T47D (cell line): ENCODE results near the gene PRPF8.
"Not testable (repeated sequence)": the region's sequence is repeated elsewhere in the genome, so short reads cannot be mapped to it uniquely, and the experiment has no call there.

ENCODE experiments used
- DNase-seq, 2 experiments: peaks; one replicate each; pipeline versions ENCODE4 v3.0.0 to v3.0.0-alpha.2; 2011 to 2012; ENCODE audit warnings: low read depth in 1 of 2, low spot score in 1 of 2
- JUND ChIP-seq: IDR thresholded peaks from 2 replicates; pipeline ENCODE4 v1.6.1; 2012; ENCODE audit warnings: low read depth
- in situ Hi-C: cut with HindIII; loops from 2 replicates; pipeline ENCODE4 v1.10.0; 2016; ENCODE audit warnings: low sequenced_read_pairs, low pct_unique_long_range_greater_than_20kb

The PRPF8 gene

DNA sequence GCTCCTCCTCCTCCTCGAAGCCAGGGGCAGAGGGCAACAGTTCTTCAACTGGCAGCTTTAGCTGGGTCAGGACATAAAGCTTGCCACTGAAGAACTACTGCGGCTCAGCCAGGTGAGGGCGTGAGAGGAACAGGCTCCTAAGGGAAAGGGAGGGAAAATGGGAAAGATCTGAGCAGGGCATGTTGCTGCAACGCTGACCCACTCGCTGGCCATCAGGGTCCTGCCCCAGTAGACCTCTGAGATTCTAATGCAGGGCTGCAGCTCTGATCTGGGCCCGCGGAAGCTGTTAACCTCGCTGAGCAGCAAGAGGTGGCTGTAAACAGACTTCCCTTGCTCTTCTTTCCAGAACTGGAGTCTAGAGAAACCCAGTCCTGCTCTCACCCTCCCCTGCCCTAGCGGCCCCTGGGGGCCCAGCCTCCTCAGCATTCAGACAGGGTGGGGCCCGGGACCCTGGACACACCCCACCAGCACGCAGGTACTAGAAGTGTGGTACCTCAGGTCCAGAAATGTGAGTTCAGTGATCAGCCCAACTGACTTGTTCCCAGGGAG, 29.3 kb upstream of the PRPF8 start:
- no peak for TF ChIP-seq JUND
- in situ Hi-C loops, result no loop called here
- peak; percentile 58 to 80 for DNase-seq

DNA sequence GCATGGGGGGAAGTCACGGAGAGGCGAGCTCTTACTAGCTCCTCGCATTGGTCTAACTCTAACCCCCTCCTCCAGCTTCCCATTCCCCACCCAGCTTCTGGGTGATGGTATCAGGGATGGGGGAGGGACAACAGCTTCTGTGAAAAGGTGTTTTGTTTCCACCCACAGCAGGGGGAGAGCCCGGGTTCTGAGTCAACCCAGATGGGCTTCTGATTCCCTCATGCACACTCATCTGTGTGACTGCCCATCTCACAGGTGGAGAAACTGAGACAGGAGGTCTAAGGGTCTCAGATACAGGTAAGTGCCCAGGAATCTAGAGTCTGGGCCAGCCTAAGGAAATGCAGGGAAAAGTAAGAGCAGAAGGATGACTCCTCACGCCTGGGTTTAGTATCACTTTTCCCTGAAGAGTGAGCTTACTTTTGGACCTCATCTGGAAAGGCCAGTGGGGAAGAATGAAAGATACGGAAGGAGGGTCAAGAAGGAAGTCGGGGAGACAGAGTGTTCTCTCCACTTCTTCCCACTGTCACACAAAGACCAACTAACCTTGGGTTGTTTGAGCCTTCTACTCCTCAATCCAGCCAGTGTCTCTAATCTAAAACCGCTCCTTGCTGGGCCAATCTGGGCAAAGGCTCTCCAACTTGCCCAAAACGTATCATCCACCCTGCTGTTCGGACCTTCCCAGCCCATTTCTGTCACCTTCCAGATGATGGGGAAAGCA, 28.7 kb upstream of the PRPF8 start:
- TF ChIP-seq JUND, result no peak
- in situ Hi-C loops, result no loop called here
- no peak for DNase-seq

GRCh38 chr17:1712271-1712670, 27.6 kb upstream of the PRPF8 start:
- in situ Hi-C loops, result no loop called here
- TF ChIP-seq JUND, result no peak
- no peak for DNase-seq

- DNase-seq, result no peak
- in situ Hi-C loops, result no loop called here
- no peak for TF ChIP-seq JUND
These were observed 27.1 kb upstream of the PRPF8 start for GRCh38 chr17:1711804-1712203.

DNA sequence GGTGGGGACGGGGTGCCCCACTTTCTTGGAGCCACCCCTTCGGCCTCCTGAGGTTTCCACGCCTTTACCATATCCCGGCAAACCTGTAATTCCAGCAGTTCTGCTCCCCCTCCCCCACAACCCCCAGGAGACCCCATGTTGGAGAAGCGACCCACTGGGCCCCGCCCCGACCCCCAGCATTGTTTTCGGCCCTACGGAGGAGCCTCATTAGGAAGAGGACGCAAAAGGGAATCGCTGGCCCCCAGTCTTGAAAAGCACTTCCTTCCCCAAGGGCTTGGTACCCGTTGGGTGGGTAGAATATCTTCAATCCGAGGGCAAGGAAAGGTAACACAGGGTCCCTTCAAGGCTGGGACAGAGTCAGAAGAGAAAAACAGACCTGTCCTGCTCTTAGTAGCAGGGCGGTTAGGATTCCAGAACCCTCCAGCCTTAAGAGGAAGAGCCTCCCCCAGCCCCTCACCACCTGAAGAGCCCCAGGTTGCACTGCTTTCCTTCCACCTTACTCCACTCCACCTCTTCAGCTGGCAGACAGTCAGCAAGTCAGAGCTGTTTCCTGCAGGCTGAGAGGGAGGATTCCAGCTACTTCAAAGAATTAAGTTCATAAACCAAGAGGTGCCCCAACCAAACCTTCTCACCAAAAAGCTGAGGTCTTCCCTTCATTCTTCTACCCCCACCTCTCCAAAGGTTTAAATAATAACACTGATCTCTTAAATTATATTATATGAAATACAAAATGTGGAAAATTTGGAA, 26.3 kb upstream of the PRPF8 start:
- in situ Hi-C loops, result no loop called here

DNA sequence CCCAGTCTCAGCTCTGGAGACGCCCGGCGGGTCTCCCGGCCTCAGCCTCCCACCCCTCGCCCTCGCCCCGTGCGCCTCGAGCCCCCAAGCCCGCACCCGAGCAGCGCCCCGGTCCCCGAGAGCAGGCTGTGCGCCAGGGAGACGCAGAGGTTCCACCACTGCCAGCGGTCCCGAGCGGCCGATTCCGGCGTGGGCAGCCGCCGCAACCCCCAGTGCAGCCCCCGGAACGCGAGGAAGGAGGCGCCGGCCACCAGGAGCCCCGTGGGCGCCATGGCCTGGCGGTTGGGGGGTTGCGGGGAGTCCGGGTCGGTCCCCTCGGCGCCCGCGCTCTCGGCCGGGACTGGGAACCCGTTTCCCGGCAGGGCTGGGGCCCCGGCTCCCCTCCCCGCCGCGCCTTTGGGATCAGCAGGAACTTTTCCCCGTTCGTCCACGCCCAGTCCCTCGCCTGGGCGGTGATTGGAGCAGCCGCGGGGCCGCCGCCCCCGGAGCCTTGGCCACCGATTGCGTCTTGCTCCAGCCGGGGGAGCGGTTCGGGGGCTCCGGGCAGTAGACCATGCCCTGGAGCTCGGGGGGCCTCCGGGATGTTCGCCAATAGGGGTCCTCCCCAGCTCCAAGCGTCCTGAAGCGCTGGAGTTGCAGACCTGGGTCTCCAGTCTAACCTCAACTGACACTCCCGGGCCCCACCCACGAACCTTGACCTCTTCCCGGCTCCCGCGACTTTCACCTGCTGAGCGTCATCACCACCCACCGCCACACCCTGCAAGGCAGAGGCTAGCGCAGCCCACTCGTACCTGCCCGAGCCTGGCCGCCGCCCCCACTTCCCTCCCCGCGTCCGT, 25.5 kb upstream of the PRPF8 start, which contains the start of gene TLCD2:
TLCD2 (minus strand) TSS at position 407 of the 836 bp plus-strand sequence; CDS start at position 272, 135 bp downstream.
- peak; percentile 76 to 77 for DNase-seq
- in situ Hi-C loops, result no loop called here
- no peak for TF ChIP-seq JUND

More for the DNA sequence above, 26.3 kb upstream of the PRPF8 start:
- no peak for TF ChIP-seq JUND
- DNase-seq, result no peak

- no peak for TF ChIP-seq JUND
- in situ Hi-C loops, result no loop called here
- peak in 1 of 2 experiments; percentile 32 for DNase-seq
These were observed 24.8 kb upstream of the PRPF8 start for GRCh38 chr17:1709403-1709951.

DNA sequence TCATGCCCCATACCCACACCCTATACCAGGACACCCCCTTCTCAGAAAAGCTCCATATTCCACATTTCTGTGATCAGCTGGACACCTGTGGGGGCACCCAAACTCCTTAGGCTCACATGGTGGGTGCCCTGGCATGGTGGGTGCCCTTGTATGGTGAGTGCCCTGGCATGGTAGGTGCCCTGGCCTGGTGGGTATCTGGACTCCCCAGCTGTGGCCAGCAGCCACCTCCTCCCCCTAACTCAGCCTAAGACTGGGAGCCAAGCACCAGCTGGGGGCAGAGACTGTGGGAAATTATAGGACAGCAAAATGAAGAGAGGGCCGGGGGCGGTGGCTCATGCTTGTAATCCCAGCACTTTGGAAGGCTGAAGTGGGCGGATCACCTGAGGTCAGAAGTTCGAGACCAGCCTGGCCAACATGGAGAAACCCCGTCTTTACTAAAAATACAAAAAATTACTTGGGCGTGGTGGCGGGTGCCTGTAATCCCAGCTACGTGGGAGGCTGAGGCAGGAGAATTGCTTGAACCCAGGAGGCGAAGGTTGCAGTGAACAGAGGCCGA, 24.2 kb upstream of the PRPF8 start:
- DNase-seq, in situ Hi-C loops: not testable (repeated sequence)

DNA sequence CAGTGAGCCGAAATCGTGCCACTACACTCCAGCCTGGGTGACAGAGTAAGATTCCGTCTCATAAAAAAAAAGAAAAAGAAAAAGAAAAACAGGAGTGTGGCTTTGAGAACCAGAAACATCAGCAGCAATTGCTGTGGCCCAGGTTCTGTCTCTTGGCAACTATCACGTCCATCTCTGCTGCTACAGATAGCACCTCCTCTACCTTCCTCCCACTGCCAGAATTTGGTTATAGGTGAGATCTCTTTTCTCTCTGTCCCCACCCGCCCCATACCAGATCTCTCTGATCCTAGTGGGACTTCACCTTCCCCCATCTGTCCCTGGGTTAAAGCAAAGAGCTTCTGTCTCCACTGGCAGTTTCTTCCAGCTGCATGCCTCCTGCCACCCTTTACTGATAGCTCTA, 22.4 kb upstream of the PRPF8 start:
- TF ChIP-seq JUND, result no peak
- in situ Hi-C loops, result no loop called here
- no peak for DNase-seq

DNA sequence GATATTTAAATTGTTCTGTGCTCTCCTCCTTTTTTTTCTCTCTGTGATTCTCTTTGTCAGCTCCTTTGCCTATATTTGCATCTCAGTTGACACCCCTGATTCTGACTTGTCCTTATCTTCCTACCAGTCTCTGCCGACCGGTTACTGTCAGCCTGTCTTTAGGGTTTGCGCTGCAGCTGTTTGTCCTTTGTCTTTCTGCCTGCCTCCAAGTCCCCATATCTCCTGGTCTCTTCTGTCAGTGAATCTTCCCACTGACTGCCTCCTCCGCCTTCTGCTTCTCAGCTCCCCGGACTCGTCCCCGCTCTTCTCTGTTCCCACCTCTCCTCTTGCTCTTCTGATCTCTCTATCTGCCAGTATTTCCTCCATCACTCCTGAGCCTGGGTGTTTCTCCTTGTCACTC, 20.3 kb upstream of the PRPF8 start:
- DNase-seq, result no peak
- in situ Hi-C loops, result no loop called here
- TF ChIP-seq JUND, result no peak

GRCh38 chr17:1703063-1703462, 18.4 kb upstream of the PRPF8 start:
- no peak for TF ChIP-seq JUND
- in situ Hi-C loops, result no loop called here
- DNase-seq, result no peak

- DNase-seq, in situ Hi-C loops: not testable (repeated sequence)
These were observed 15.2 kb upstream of the PRPF8 start for GRCh38 chr17:1699891-1700290.
